Right lobe of liver (tissue), 4 donors: ENCODE data around the gene AHNAK2.

Experiments used
- CTCF ChIP-seq, 4 donors: fragments of 200-600 bp in 3 of 4; fragments of 450-650 bp in 1 of 4; IDR thresholded peaks; one replicate each; pipeline versions ENCODE4 v1.5.1 to v1.8.0; 2016 to 2022; ENCODE audit warnings: antibody characterized with exemption in 4 of 4, mild to moderate bottlenecking in 2 of 4
- POLR2A ChIP-seq: fragments of 450-650 bp; IDR thresholded peaks from one replicate; pipeline ENCODE4 v1.6.1; 2017; ENCODE audit warnings: antibody characterized with exemption, mild to moderate bottlenecking
- donor health status: DM: no; HTN: no; CAD: no.
- donor health status: DM: no; HTN: no; CAD: no.
- donor health status: DM: no; HTN: yes; CAD: no.

- TF ChIP-seq CTCF (IDR thresholded peaks at IDR 0.05) (no peak), POLR2A (no peak)
Observed at GRCh38 chr14:104938960-104939359, 39.2 kb downstream of the AHNAK2 start.
